Measurements from ENCODE around the gene PCBP3. TPM values are rescaled to one million over a fixed set of nuclear protein-coding genes. Genes with fewer than 3 reads are reported as not detected.
"Not testable (repeated sequence)": the region's sequence is repeated elsewhere in the genome, so short reads cannot be mapped to it uniquely, and the experiment has no call there.

PCBP3 gene
- total RNA-seq, 2 experiments from 2014 or later = 0.66 to 1.3 TPM

DNA sequence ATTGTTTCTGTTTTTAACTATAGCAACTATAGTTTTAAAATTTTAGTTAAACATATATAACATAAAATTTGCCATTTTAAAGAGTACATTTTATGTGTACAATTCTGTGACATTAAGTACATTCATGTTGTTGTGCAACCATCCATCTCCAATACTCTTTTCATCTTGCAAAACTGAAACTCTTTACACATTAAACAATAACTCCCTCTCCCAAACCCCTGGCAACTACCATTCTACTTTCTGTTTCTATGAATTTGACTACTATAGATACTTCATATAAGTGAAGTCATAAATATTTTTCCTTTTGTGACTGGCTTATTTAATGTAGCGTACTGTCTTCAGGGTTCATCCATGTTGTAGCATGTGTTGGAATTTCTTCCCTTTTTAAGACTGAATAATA lies 25.9 kb downstream of the PCBP3 start:
- no peak for DNase-seq
- H3K4me1 Mint-ChIP-seq = no peaks in the 10 kb centered on the region
- H3K9me3 Mint-ChIP-seq = peaks cover 24% of the 10 kb centered on the region
- no peak overlapping the region for H3K27ac Mint-ChIP-seq
- H3K4me3 Mint-ChIP-seq = no peak overlapping the region
- H3K27me3 Mint-ChIP-seq = peaks cover 5% of the 10 kb centered on the region
- H3K36me3 Mint-ChIP-seq = peaks cover 6% of the 10 kb centered on the region

DNA sequence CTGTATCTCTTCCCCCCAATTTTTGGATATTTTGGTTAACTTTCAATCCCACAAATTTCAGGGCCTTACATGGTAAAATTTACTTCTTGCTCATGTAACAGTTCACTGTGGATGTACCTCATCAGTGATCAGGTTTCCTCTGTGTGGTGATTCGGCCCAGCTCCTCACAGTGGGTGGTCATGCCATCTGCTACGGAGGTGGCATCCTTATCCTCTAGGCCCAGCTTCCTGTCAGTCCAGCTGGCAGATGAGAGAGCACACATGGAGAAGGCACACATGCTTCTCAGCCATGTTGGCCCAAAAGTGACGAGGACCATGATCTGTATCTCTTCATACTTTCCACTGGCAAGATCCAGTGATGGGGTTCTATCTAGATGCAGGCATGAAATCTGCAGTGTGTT lies 27.2 kb downstream of the PCBP3 start:
- no peak for DNase-seq
- Mint-ChIP-seq H3K27me3 (no peaks in the 10 kb centered on the region), H3K36me3 (peaks cover 6% of the 10 kb centered on the region), H3K4me3 (no peak overlapping the region), H3K9me3 (peaks cover 18% of the 10 kb centered on the region), H3K27ac (no peak overlapping the region), H3K4me1 (no peaks in the 10 kb centered on the region)

DNA sequence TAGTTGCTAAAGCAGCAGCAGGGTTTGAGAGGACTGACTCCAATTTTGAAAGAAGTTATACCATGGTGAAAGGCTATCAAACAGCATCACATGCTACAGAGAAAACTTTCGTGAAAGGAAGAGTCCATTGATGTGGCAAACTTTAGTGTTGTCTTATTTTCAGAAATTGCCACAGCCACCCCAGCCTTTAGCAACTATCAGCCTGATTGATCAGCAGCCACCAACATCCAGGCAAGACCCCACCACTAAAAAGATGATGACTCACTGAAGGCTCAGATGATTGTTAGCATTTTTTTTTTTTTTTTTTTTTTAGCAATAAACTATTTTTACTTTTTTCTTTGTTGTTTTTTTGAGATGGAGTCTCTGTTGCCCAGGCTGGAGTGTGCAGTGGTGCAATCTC lies 35.3 kb downstream of the PCBP3 start:
- H3K9me3 Mint-ChIP-seq, H3K27ac Mint-ChIP-seq, H3K4me1 Mint-ChIP-seq, H3K36me3 Mint-ChIP-seq, H3K4me3 Mint-ChIP-seq, H3K27me3 Mint-ChIP-seq, DNase-seq: not testable (repeated sequence)

DNA sequence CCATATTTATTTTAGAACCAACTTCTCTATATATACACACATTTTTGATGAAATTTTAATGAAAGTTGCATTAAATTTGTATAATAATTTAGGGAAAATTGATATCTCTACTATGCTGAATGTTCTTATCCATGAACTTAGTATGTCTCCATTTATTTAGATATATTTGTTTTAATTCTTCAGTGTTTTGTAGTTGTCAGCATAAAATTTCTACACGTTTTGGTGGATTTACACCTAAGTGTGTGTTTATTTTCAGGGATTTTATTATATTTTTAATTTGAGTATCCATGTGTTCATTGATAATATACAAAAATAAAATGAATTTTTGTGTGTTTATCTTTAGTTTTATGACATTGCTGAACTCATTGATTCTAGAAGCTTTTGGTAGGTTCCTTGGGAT lies 36.7 kb downstream of the PCBP3 start:
- Mint-ChIP-seq H3K4me3 (no peak overlapping the region), H3K4me1 (peaks cover 2% of the 10 kb centered on the region), H3K27ac (no peak overlapping the region), H3K36me3 (no peaks in the 10 kb centered on the region), H3K27me3 (peaks cover 5% of the 10 kb centered on the region), H3K9me3 (peaks cover 2% of the 10 kb centered on the region)
- no peak for DNase-seq

DNA sequence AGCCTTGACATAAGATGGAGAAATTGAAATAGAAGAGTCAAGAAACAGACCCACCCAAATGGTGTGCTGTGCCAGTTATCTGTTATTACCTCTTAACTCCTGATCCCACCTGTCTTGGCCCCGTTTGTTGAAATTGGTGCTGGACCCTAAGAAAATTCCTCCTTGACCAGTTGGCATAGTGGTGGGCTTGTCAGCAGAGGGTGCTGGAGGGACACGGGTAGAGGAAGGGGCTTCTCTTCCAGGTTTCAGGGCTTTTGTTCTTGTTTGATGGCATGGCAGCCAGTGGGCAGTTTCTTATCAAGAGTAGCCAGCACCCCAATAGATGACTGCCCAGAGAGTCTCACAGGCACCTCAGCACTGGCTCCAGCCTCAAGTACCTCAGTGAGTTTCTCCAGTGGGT lies 51.6 kb downstream of the PCBP3 start:
- H3K4me1 Mint-ChIP-seq = peaks cover 11% of the 10 kb centered on the region
- H3K36me3 Mint-ChIP-seq = no peaks in the 10 kb centered on the region
- no peaks in the 10 kb centered on the region for H3K27me3 Mint-ChIP-seq
- no peak overlapping the region for H3K27ac Mint-ChIP-seq
- no peak for DNase-seq
- H3K9me3 Mint-ChIP-seq = peaks cover 7% of the 10 kb centered on the region
- no peak overlapping the region for H3K4me3 Mint-ChIP-seq

DNA sequence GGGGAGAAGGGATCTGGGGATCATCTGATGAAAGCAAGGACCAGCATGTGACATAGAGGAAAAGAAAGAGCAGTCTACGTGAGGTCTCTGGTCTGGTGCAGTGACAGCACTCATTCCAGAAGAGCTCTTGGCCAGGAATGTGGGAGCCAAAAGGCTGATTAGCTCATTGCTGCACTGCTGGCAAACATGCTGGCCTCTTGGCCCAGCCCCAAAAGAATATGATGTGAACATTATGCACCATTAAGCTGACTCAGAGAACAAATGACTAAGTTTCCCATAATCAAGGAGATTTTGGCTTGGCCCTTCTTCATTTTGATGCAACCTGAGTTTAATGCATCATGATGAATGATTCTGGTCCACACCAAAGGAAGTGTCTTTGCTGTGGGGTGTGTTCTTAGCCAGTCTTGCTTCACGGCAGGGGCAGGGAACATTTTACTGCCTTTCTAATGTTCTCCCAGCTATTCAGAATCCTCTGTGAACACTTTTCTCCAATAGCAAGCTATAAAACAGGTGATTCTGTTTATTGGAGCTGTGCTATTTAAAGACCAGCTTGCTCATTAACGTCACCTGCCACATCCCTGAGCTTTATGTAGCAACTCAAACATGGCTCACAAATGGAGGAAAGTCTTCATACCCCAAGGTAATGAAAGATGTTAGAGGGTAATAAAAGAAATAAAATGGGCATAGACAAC lies 55.1 kb downstream of the PCBP3 start:
- no peak for DNase-seq
- peaks cover 7% of the 10 kb centered on the region for H3K9me3 Mint-ChIP-seq
- H3K4me3 Mint-ChIP-seq = no peak overlapping the region
- no peaks in the 10 kb centered on the region for H3K36me3 Mint-ChIP-seq
- peaks cover 11% of the 10 kb centered on the region for H3K4me1 Mint-ChIP-seq
- no peaks in the 10 kb centered on the region for H3K27me3 Mint-ChIP-seq
- H3K27ac Mint-ChIP-seq = no peak overlapping the region

DNA sequence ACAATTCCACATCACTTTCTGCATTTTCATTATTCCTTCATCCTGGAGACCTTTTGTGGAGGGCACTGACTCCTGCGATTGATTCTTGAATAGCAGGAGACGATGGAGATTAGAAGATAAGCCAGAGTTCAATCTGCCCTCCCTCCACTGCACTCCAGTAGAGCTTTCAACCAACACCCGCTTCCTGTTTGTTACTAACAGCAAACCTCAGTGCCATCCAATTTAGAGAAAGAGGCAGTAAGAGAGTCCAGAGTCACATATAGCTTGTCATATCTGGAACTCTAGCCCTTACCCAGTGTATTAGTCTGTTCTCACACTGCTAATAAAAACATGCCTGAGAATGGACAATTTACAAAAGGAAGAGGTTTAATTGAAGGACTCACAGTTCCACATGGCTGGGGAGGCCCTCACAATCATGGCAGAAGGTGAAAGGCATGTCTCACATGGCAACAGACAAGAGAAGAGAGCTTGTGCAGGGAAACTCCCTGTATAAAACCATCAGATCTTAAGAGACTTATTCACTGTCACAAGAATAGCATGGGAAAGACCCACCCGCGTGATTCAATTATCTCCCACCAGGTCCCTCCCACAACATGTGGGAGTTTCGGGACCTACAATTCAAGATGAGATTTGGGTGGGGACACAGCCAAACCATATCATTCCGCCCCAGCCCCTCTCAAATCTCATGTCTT lies 55.9 kb downstream of the PCBP3 start:
- DNase-seq = no peak
- H3K4me1 Mint-ChIP-seq = peaks cover 11% of the 10 kb centered on the region
- peaks cover 7% of the 10 kb centered on the region for H3K9me3 Mint-ChIP-seq
- H3K27me3 Mint-ChIP-seq = no peaks in the 10 kb centered on the region
- H3K4me3 Mint-ChIP-seq = no peak overlapping the region
- no peak overlapping the region for H3K27ac Mint-ChIP-seq
- H3K36me3 Mint-ChIP-seq = no peaks in the 10 kb centered on the region

DNA sequence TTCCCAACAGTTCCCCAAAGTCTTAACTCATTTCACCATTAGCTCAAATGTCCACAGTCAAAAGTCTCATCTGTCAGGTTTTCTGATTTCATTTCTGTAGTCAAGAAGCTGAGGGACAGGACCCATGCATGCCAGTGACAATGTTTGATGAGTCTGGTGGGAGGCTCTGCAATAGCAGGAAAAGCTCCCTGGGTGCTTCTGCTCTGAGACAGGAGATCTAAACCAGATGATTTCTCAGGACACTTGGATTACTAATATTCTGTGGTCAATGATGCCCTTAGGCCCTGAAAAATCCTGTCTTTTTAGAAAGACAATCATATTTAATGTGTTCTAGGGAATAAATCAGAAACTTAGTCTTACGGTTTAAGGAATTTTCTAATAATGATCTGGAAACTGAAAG lies 56.4 kb downstream of the PCBP3 start:
- peaks cover 7% of the 10 kb centered on the region for H3K9me3 Mint-ChIP-seq
- H3K4me1 Mint-ChIP-seq = peaks cover 11% of the 10 kb centered on the region
- no peak overlapping the region for H3K27ac Mint-ChIP-seq
- no peak for DNase-seq
- H3K27me3 Mint-ChIP-seq = no peaks in the 10 kb centered on the region
- no peak overlapping the region for H3K4me3 Mint-ChIP-seq
- H3K36me3 Mint-ChIP-seq = no peaks in the 10 kb centered on the region

DNA sequence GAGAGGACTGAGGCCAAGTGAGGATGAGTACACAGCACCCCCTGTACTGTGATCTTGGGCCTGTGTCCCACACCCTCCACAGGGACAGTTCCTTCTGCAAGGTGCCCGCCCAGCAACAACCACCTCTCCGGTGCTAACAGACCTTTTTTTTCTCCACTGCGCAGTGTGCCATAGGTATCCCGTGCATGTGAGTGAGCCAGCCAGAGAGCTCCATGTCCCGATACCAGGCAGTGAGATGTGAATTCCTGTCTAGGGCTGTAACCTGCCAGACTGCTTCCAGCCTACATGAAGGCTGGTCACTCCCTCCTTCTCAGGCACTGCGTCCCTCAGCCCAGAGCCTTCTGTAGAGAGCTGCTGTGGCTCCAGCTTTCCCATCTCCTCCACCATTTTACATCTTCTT lies 56.9 kb downstream of the PCBP3 start:
- Mint-ChIP-seq H3K27ac (no peak overlapping the region), H3K4me1 (peaks cover 11% of the 10 kb centered on the region), H3K9me3 (peaks cover 7% of the 10 kb centered on the region), H3K36me3 (no peaks in the 10 kb centered on the region), H3K27me3 (no peaks in the 10 kb centered on the region), H3K4me3 (no peak overlapping the region)
- DNase-seq = no peak

DNA sequence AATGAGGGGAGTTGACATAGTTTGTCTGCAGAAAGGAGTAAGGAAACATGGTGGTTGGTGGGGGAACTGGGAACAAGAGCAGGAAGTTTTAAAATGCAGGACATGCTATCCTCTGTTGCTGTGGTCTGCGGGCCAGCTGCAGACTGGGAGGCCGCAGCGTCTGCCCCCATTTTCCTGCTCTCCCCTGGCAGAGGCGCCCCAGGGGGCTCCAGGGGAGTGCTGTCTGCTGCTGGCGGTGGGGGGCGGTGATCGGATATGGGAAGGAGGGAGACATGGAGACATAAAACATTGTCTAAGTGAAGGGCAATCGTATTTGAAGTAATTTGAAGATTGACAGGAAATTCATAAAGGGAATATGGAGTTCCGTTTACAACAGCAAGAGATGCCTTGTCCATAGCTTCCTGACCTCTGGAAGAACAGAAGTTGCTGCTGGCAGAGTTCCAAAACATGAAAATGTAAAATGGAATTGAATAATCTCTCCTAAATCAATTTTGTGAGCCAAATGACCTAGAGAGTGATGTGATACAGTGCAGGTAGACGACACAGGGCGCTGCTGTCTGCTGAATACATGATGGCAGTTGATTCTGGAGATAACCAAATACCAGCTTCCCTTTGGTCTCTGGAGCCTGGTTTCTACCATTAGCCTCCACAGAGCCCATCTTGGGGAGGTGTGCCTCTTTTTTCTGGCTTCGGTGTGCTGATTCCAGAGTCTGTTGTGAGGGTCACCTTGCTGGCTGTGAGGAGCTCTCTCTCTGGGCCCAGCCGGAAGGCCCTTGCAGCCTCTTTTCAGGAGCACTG lies 61.0 kb downstream of the PCBP3 start:
- Mint-ChIP-seq H3K27ac (no peak overlapping the region), H3K9me3 (peaks cover 3% of the 10 kb centered on the region), H3K4me1 (peaks cover 3% of the 10 kb centered on the region), H3K27me3 (no peaks in the 10 kb centered on the region), H3K36me3 (no peaks in the 10 kb centered on the region), H3K4me3 (no peak overlapping the region)
- DNase-seq = no peak

DNA sequence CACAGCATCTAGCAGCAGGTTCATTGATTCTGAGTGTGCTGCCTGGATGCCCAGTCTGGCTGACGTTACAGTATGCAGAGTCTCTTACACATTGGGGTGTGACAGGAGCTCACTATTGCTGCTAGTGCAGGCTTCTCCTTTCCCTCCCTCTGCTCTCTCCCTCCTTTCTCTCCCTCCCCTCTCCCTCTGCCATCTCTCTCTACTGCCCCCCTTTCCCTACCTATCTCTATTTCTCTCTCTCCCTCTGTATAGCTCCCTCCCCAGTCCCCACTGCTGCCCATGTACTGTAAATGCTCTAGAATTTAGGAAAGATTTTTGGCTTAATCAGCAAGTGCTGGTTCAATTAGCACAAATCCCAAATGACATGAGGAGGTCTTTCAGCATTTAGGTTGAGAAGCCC lies 62.8 kb downstream of the PCBP3 start:
- no peak overlapping the region for H3K4me3 Mint-ChIP-seq
- H3K9me3 Mint-ChIP-seq = peaks cover 3% of the 10 kb centered on the region
- H3K27ac Mint-ChIP-seq = no peak overlapping the region
- no peaks in the 10 kb centered on the region for H3K27me3 Mint-ChIP-seq
- no peaks in the 10 kb centered on the region for H3K36me3 Mint-ChIP-seq
- H3K4me1 Mint-ChIP-seq = peaks cover 3% of the 10 kb centered on the region
- no peak for DNase-seq

DNA sequence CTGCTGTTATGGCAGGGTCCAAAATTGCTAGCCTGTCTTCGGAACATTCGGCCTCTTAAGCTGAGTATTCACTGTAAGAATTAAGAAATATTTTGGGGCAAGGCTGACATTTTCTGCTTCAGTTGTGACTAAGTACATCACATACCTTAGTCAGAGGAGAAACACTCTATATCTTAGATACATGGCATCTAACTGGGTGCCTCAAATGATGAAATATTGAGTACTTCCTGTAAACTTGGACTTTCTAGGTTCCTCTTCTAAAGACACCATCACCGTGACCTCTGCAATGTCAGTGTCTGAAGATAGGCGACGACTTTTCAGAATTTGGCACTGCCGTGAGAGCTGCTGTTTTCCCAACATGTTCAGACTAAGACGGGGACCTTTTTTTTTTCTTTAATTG lies 65.6 kb downstream of the PCBP3 start:
- Mint-ChIP-seq H3K9me3 (peaks cover 5% of the 10 kb centered on the region), H3K27ac (no peak overlapping the region), H3K27me3 (no peaks in the 10 kb centered on the region), H3K4me3 (no peak overlapping the region), H3K4me1 (peaks cover 3% of the 10 kb centered on the region), H3K36me3 (no peaks in the 10 kb centered on the region)
- no peak for DNase-seq

DNA sequence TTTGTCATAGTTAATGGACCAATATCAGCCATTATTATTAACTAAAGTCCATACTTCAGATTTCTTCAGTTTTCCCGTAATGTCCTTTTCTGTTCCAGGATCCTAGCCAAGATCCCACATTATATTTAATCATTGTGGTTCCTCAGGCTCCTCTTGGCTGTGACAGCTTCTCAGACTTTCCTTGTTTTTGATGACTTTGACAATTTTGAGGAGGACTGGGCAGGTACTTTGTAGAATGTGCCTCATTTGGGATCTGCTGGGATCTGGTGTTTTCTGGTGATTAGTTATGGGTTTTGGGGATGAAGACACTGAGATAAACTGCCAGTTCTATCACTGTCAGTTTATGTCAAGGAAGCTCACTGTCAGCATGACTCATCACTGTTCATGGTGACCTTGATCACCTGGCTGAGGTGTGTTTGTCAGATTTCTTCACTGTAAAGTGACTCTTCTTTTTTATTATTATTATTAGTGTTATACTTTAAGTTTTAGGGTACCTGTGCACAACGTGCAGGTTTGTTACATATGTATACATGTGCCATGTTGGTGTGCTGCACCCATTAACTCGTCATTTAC lies 66.3 kb downstream of the PCBP3 start:
- DNase-seq = no peak
- Mint-ChIP-seq H3K9me3 (peaks cover 5% of the 10 kb centered on the region), H3K36me3 (no peaks in the 10 kb centered on the region), H3K27me3 (no peaks in the 10 kb centered on the region), H3K27ac (no peak overlapping the region), H3K4me3 (no peak overlapping the region), H3K4me1 (peaks cover 3% of the 10 kb centered on the region)

DNA sequence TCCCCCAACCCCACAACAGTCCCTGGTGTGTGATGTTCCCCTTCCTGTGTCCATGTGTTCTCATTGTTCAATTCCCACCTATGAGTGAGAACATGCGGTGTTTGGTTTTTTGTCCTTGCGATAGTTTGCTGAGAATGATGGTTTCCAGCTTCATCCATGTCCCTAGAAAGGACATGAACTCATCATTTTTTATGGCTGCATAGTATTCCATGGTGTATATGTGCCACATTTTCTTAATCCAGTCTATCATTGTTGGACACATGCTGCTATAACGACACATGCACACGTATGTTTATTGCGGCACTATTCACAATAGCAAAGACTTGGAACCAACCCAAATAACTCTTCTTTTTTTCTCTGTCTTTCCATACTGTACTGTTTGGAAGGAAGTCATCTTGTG lies 66.8 kb downstream of the PCBP3 start:
- not testable (repeated sequence) for DNase-seq, H3K4me3 Mint-ChIP-seq, H3K27ac Mint-ChIP-seq, H3K36me3 Mint-ChIP-seq, H3K4me1 Mint-ChIP-seq, H3K27me3 Mint-ChIP-seq, H3K9me3 Mint-ChIP-seq

DNA sequence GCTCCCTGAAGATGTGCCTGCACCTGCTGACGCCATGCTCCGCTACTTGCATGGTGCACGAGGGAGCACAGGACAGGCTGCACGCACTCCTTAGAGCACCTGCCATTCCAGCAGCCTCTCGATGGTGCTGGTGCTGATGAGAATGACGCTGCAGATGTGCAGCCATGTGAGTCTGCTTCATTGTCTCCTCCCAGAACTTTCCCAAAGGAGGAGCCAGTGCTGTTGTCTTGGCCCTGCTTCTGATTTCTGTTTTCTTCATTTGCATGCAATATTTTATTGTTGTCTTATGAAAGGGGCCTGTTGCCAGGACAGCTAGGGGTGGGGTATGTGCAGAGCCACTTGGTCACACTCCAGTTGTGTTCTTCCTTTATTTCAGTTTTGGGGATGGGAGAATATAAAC lies 70.1 kb downstream of the PCBP3 start:
- Mint-ChIP-seq H3K9me3 (peaks cover 5% of the 10 kb centered on the region), H3K27ac (no peak overlapping the region), H3K36me3 (no peaks in the 10 kb centered on the region), H3K27me3 (peaks cover 12% of the 10 kb centered on the region), H3K4me3 (no peak overlapping the region), H3K4me1 (peaks cover 6% of the 10 kb centered on the region)
- DNase-seq = no peak

Data from activated naive CD8-positive, alpha-beta T cell treated with anti-CD3 and anti-CD28 coated beads for 36 hours (primary cell).